ENCODE measurements around the gene SLC28A3. TPM values are rescaled to one million over a fixed set of nuclear protein-coding genes. Genes with fewer than 3 reads are reported as not detected.

SLC28A3 gene
- total and polyA plus RNA-seq, 2 of the 8 experiments (the other 6 are each of a cell fraction or from before 2014, with no cell fraction given), result 0.02 TPM; not detected in 1

GRCh38 chr9:84324811-84325210 lies 15.7 kb downstream of the SLC28A3 start:
- DNase-seq (ENCODE audit: low read depth in 1 of 2, low spot score in 2 of 2), result no peak
- Histone ChIP-seq H3K27me3 (replicated peaks in 1 of 4; ENCODE audit: control insufficient read depth in 3 of 4, extremely low read depth in 1 of 4, insufficient read depth in 3 of 4, low read length in 3 of 4) (no peaks in the 10 kb centered on the region), H3K56ac (replicated peaks; ENCODE audit: insufficient read length, low read depth, low read length) (no peak overlapping the region), H3K9me3 (ENCODE audit: insufficient read depth in 2 of 2, low read depth in 1 of 2, low read length in 1 of 2) (no peaks in the 10 kb centered on the region), H3K23me2 (ENCODE audit: low read depth, low read length) (no peaks in the 10 kb centered on the region; the same call in 1 of the 2 replicates), H3K4me3 (ENCODE audit: extremely low read depth in 1 of 4, insufficient read depth in 2 of 4, low read depth in 3 of 4, low read length in 4 of 4) (no peak overlapping the region), H4K91ac (replicated peaks; ENCODE audit: insufficient read length, low read length) (no peak overlapping the region), H4K20me1 (replicated peaks in 1 of 2; ENCODE audit: control insufficient read depth in 1 of 2, insufficient read depth in 2 of 2, low read length in 2 of 2) (no peaks in the 10 kb centered on the region), H3K4me2 (ENCODE audit: insufficient read depth in 1 of 2, low read depth in 2 of 2, low read length in 2 of 2) (no peak overlapping the region), H3K18ac (ENCODE audit: extremely low read depth, low read length) (no peak overlapping the region), H4K5ac (ENCODE audit: insufficient read length, low read depth, low read length) (no peak overlapping the region), H2BK5ac (ENCODE audit: low read depth, low read length) (no peak overlapping the region), H4K8ac (ENCODE audit: extremely low read depth, insufficient read depth, low read length) (no peak overlapping the region), H3K9ac (replicated peaks in 1 of 4; ENCODE audit: extremely low read depth in 1 of 4, low read depth in 3 of 4, low read length in 3 of 4) (no peak overlapping the region), H2AFZ (ENCODE audit: low read length) (no peak overlapping the region), H2AK5ac (ENCODE audit: low read depth, low read length) (no peak overlapping the region), H3K14ac (ENCODE audit: insufficient read length) (no peak overlapping the region), H2BK15ac (ENCODE audit: low read length) (no peak overlapping the region), H3K36me3 (ENCODE audit: control insufficient read depth in 2 of 4, insufficient read depth in 4 of 4, low read length in 3 of 4) (no peaks in the 10 kb centered on the region), H3K4me1 (replicated peaks in 1 of 4; ENCODE audit: control insufficient read depth in 3 of 4, insufficient read depth in 4 of 4, low read length in 3 of 4) (no peaks in the 10 kb centered on the region), H3K79me2 (ENCODE audit: control insufficient read depth in 1 of 2, insufficient read depth in 2 of 2, low read length in 2 of 2) (no peaks in the 10 kb centered on the region), H2BK12ac (ENCODE audit: low read depth, low read length) (no peak overlapping the region), H2BK20ac (ENCODE audit: low read length) (no peak overlapping the region), H3K79me1 (ENCODE audit: low read depth, low read length) (no peaks in the 10 kb centered on the region), H2BK120ac (replicated peaks; ENCODE audit: low read depth, low read length) (no peak overlapping the region), H3K4ac (replicated peaks; ENCODE audit: insufficient read length, low read depth, low read length) (no peak overlapping the region), H3K23ac (ENCODE audit: insufficient read length) (no peak overlapping the region), H3K27ac (ENCODE audit: low read depth, low read length) (no peak overlapping the region)
- ChIA-PET POLR2A (ENCODE audit: partially characterized antibody) (no interaction called here), CTCF (ENCODE audit: partially characterized antibody) (interaction anchor here (0.8 to 1.1 kb wide), 3 partner anchors 11 to 991 kb away, joined by 3 read pairs; no protein-coding TSS in a partner anchor)
- FAIRE-seq, result no peak
- TF ChIP-seq EGR1 (IDR thresholded peaks at IDR 0.05; ENCODE audit: borderline replicate concordance, low read depth, low read length), result no peak
- no peak for TF ChIP-seq RAD21 (IDR thresholded peaks at IDR 0.05 in 1 of 2, conservative IDR thresholded peaks at IDR 0.05 in 1 of 2; ENCODE audit: low read depth in 2 of 2, low read length in 2 of 2)
- TF ChIP-seq NANOG (IDR thresholded peaks at IDR 0.05; ENCODE audit: insufficient read depth, low read depth, low read length, poor library complexity, severe bottlenecking), result no peak
- no peak for TF ChIP-seq TBP (IDR thresholded peaks at IDR 0.05; ENCODE audit: low read depth, low read length)
- no peak for TF ChIP-seq SIX5 (IDR thresholded peaks at IDR 0.05; ENCODE audit: low read depth, low read length)
- no peak for TF ChIP-seq RBBP5 (IDR thresholded peaks at IDR 0.05; ENCODE audit: borderline replicate concordance, low read depth, low read length)
- TF ChIP-seq SP2 (IDR thresholded peaks at IDR 0.05; ENCODE audit: low read length), result no peak
- TF ChIP-seq SAP30 (IDR thresholded peaks at IDR 0.05; ENCODE audit: insufficient read depth, insufficient replicate concordance, low read length), result no peak
- no peak for TF ChIP-seq SIRT6 (IDR thresholded peaks at IDR 0.05; ENCODE audit: low read length)
- no peak for TF ChIP-seq JUN (IDR thresholded peaks at IDR 0.05; ENCODE audit: low read depth, low read length)
- TF ChIP-seq MAFK (IDR thresholded peaks at IDR 0.05; ENCODE audit: low read depth, low read length), result no peak
- TF ChIP-seq ZNF274 (IDR thresholded peaks at IDR 0.05; ENCODE audit: borderline replicate concordance, extremely low read depth, low read length), result no peak
- TF ChIP-seq TAF1 (IDR thresholded peaks at IDR 0.05; ENCODE audit: low read depth, low read length), result no peak
